Retinal pigment epithelial cell (primary cell): ENCODE data around the gene DAB2IP.

Source experiments
- DNase-seq: peaks from one replicate; pipeline ENCODE4 v3.0.0-alpha.2; 2010; ENCODE audit warnings: low read depth
- H3K4me3 ChIP-seq: 2 replicates; pipeline ENCODE4 v1.5.1; 2011; ENCODE audit warnings: mild to moderate bottlenecking, low read length, control low read depth, moderate library complexity
- CTCF ChIP-seq: conservative IDR thresholded peaks from 2 replicates; pipeline ENCODE4 v1.5.1; 2011; ENCODE audit warnings: low read depth, low read length, control low read depth, inconsistent platforms

The DAB2IP gene

GRCh38 chr9:121824651-121825030 is 173.2 kb downstream of the DAB2IP start:
- no peak for DNase-seq

GRCh38 chr9:121825031-121825691 is 173.7 kb downstream of the DAB2IP start:
- DNase-seq: no peak
- H3K4me3 ChIP-seq: no peak overlapping the region
- no peak for TF ChIP-seq CTCF

More at GRCh38 chr9:121824651-121825030, 173.2 kb downstream of the DAB2IP start:
- no peak overlapping the region for H3K4me3 ChIP-seq
- no peak for TF ChIP-seq CTCF

- no peak for DNase-seq
- no peak for TF ChIP-seq CTCF
- H3K4me3 ChIP-seq: no peak overlapping the region
These were observed 175.3 kb downstream of the DAB2IP start for GRCh38 chr9:121826711-121827110.

GRCh38 chr9:121827251-121827967 is 176.0 kb downstream of the DAB2IP start:
- no peak overlapping the region for H3K4me3 ChIP-seq
- no peak for DNase-seq
- TF ChIP-seq CTCF: no peak

- DNase-seq: no peak
- no peak overlapping the region for H3K4me3 ChIP-seq
- no peak for TF ChIP-seq CTCF
These were observed 179.2 kb downstream of the DAB2IP start for GRCh38 chr9:121830441-121831140.

GRCh38 chr9:121831869-121832268 is 180.4 kb downstream of the DAB2IP start:
- H3K4me3 ChIP-seq: no peak overlapping the region
- no peak for DNase-seq
- no peak for TF ChIP-seq CTCF

GRCh38 chr9:121833061-121833460 is 181.6 kb downstream of the DAB2IP start:
- H3K4me3 ChIP-seq: no peak overlapping the region
- no peak for DNase-seq
- no peak for TF ChIP-seq CTCF
